ENCODE data around the gene VKORC1. TPM values are rescaled to one million over a fixed set of nuclear protein-coding genes. Genes with fewer than 3 reads are reported as not detected.

Gene VKORC1
- total and polyA plus RNA-seq, 2 of the 4 experiments (the other 2 are of a cell fraction), result 65.2 to 317 TPM

DNA sequence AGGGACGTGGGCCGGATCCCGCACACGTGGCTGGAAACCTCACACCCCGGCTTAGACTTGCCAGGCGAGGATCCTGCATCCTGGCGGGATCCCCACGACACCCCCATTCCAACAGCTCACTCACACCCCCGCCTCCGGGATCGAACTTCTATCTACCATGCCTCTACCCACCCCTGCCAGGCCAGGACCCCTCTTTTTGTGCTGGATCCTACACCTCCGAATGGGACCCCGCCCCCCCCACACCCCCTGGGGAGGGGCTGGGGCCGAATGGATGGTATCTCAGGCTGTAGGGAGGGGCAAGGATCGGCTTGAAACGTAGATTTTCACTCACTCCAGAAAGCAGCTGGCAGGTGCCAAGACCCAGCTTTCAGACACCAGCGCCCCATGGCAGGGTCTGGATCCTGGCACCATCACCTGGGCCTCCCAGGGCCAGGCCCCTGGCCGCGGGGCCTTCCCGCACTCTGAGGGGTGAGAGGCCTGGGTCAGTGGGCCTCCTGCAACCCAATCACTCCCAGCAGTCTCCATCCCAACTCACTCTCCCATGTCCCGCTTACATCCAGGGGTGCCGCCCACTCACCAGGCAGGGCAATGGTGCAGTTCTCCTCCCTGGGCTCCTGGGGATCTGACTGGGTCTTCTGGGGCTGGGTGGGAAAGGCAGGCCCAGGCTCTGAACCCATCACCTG, 48.6 kb upstream of the VKORC1 start:
- peak overlapping the region; percentile 49 for H3K4me3 ChIP-seq (ENCODE audit: insufficient read depth, low read depth, low read length)
- intact Hi-C loops (cut with micrococcal nuclease) (loop anchor here (2.0 kb wide), 1 partner anchor 26 kb away; the partner anchor contains the start of gene KAT8), dilution Hi-C loops (cut with HindIII; ENCODE audit: low sequenced_read_pairs, unreplicated experiment) (no loop called here), in situ Hi-C loops (cut with MboI; ENCODE audit: low sequenced_read_pairs) (no loop called here)
- H2BK15ac ChIP-seq (ENCODE audit: low read depth, low read length), result no peak overlapping the region
- WGBS, 2 experiments (ENCODE audit: extremely low coverage in 2 of 2, insufficient read length in 1 of 2), result no CpG with 5 or more reads among the region's 22 CpGs
- TF ChIP-seq CHD1 (IDR thresholded peaks at IDR 0.05; ENCODE audit: low read depth, low read length) (no peak), RAD21 (IDR thresholded peaks at IDR 0.05; ENCODE audit: low read length) (no peak), POLR2A (IDR thresholded peaks at IDR 0.05; ENCODE audit: low read depth, low read length) (no peak), SMC3 (IDR thresholded peaks at IDR 0.05; ENCODE audit: low read depth, low read length) (no peak), MAFK (IDR thresholded peaks at IDR 0.05; ENCODE audit: low read depth, low read length) (no peak), RFX5 (IDR thresholded peaks at IDR 0.05; ENCODE audit: low read depth, low read length) (no peak), NFE2L2 (IDR thresholded peaks at IDR 0.05; ENCODE audit: low read depth, low read length) (no peak), RCOR1 (IDR thresholded peaks at IDR 0.05; ENCODE audit: insufficient replicate concordance, low read length) (no peak), FOS (IDR thresholded peaks at IDR 0.05; ENCODE audit: low read depth, low read length) (no peak), MAZ (IDR thresholded peaks at IDR 0.05; ENCODE audit: borderline replicate concordance, low read depth, low read length) (no peak), CEBPB (IDR thresholded peaks at IDR 0.05; ENCODE audit: low read depth, low read length) (no peak), BHLHE40 (IDR thresholded peaks at IDR 0.05; ENCODE audit: low read depth, low read length) (no peak)
- TF ChIP-seq, protein P1, sequence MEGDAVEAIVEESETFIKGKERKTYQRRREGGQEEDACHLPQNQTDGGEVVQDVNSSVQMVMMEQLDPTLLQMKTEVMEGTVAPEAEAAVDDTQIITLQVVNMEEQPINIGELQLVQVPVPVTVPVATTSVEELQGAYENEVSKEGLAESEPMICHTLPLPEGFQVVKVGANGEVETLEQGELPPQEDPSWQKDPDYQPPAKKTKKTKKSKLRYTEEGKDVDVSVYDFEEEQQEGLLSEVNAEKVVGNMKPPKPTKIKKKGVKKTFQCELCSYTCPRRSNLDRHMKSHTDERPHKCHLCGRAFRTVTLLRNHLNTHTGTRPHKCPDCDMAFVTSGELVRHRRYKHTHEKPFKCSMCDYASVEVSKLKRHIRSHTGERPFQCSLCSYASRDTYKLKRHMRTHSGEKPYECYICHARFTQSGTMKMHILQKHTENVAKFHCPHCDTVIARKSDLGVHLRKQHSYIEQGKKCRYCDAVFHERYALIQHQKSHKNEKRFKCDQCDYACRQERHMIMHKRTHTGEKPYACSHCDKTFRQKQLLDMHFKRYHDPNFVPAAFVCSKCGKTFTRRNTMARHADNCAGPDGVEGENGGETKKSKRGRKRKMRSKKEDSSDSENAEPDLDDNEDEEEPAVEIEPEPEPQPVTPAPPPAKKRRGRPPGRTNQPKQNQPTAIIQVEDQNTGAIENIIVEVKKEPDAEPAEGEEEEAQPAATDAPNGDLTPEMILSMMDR (conservative IDR thresholded peaks at IDR 0.05; ENCODE audit: low read depth, low read length), result no peak
- TF ChIP-seq, protein P2, sequence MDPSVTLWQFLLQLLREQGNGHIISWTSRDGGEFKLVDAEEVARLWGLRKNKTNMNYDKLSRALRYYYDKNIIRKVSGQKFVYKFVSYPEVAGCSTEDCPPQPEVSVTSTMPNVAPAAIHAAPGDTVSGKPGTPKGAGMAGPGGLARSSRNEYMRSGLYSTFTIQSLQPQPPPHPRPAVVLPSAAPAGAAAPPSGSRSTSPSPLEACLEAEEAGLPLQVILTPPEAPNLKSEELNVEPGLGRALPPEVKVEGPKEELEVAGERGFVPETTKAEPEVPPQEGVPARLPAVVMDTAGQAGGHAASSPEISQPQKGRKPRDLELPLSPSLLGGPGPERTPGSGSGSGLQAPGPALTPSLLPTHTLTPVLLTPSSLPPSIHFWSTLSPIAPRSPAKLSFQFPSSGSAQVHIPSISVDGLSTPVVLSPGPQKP (IDR thresholded peaks at IDR 0.05; ENCODE audit: borderline replicate concordance, low read depth, low read length), result no peak
- TF ChIP-seq, protein P3, sequence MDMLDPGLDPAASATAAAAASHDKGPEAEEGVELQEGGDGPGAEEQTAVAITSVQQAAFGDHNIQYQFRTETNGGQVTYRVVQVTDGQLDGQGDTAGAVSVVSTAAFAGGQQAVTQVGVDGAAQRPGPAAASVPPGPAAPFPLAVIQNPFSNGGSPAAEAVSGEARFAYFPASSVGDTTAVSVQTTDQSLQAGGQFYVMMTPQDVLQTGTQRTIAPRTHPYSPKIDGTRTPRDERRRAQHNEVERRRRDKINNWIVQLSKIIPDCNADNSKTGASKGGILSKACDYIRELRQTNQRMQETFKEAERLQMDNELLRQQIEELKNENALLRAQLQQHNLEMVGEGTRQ (IDR thresholded peaks at IDR 0.05; ENCODE audit: low read depth, low read length), result no peak
- H3K4me1 ChIP-seq (ENCODE audit: control insufficient read depth, insufficient read depth, low read length), result peaks cover 16% of the 10 kb centered on the region
- ATAC-seq (ENCODE audit: low read depth), result no peak
- BruUV-seq (replicated peaks), result no TSS peak
- no peak overlapping the region for H3K56ac ChIP-seq (ENCODE audit: extremely low read depth, insufficient read depth, low read length)
- ChIA-PET CTCF (interaction anchor here (0.6 to 2.2 kb wide), 15 partner anchors 9 to 237 kb away, joined by 3 to 13 read pairs (median 4); partner anchors contain the start of genes KAT8 and VKORC1), POLR2A (ENCODE audit: unreplicated experiment) (interaction anchor here (1.4 to 1.8 kb wide), 2 partner anchors 26 to 37 kb away, joined by 7 to 9 read pairs; partner anchors contain the start of genes FUS and KAT8)
- no peak for DNase-seq
- no peak overlapping the region for H3K18ac ChIP-seq (ENCODE audit: low read depth, low read length)
- no peak overlapping the region for H2BK5ac ChIP-seq (ENCODE audit: low read depth, low read length, poor library complexity, severe bottlenecking)
- no peak overlapping the region for H3K23ac ChIP-seq (ENCODE audit: low read depth, low read length)
- no peak overlapping the region for H2BK20ac ChIP-seq (ENCODE audit: low read depth, low read length)
- no peaks in the 10 kb centered on the region for H3K9me3 ChIP-seq (ENCODE audit: control insufficient read depth, insufficient read depth, low read length)
- peak overlapping the region; percentile 19 for H4K5ac ChIP-seq (ENCODE audit: low read depth, low read length)
- H3K4me2 ChIP-seq (ENCODE audit: low read depth, low read length), result peak overlapping the region; percentile 65
- H4K91ac ChIP-seq (ENCODE audit: insufficient read depth, low read depth, low read length), result no peak overlapping the region; the same call in 1 of the 2 replicates
- H2AK9ac ChIP-seq (replicated peaks; ENCODE audit: low read depth, low read length, poor library complexity), result peak overlapping the region; percentile 93
- peak overlapping the region; percentile 55 to 84; a peak in 2 of 4 replicates for H4K8ac ChIP-seq (ENCODE audit: low read depth in 2 of 2, low read length in 2 of 2)
- no peak overlapping the region for H3K9ac ChIP-seq (ENCODE audit: low read depth, low read length)
- peak overlapping the region; percentile 95 for H2AFZ ChIP-seq (replicated peaks; ENCODE audit: low read length, poor library complexity)
- no peak overlapping the region for H2BK120ac ChIP-seq (ENCODE audit: low read depth, low read length)
- no peak overlapping the region for H2AK5ac ChIP-seq (ENCODE audit: low read depth, low read length)
- H3K27ac ChIP-seq (ENCODE audit: insufficient read depth, low read length), result no peak overlapping the region
- no peak overlapping the region for H3K4ac ChIP-seq (ENCODE audit: low read depth, low read length)
- H3K79me1 ChIP-seq (ENCODE audit: low read depth in 1 of 2, low read length in 2 of 2), result peaks cover 0 to 7% of the 10 kb centered on the region in 2 experiments; a peak in 1 of 4 replicates
- H3K36me3 ChIP-seq (ENCODE audit: control insufficient read depth, insufficient read depth, low read length), result no peaks in the 10 kb centered on the region
- H3K9me1 ChIP-seq (ENCODE audit: insufficient read depth, low read length), result peaks cover 7% of the 10 kb centered on the region; the same call in 1 of the 2 replicates
- peaks cover 18% of the 10 kb centered on the region for H3K27me3 ChIP-seq (ENCODE audit: control insufficient read depth, insufficient read depth, low read length)
- no peak overlapping the region for H3K14ac ChIP-seq (replicated peaks; ENCODE audit: low read depth, low read length)
- H4K20me1 ChIP-seq (ENCODE audit: insufficient read depth, low read length), result no peaks in the 10 kb centered on the region; the same call in 1 of the 2 replicates
